ENCODE measurements around the gene BMAL2. TPM values are rescaled to one million over a fixed set of nuclear protein-coding genes. Genes with fewer than 3 reads are reported as not detected.

BMAL2 gene
- total RNA-seq, 1 donor from 2014 or later: 8.0 TPM

GRCh38 chr12:27351476-27351875 is 18.8 kb downstream of the BMAL2 start:
- no peak for TF ChIP-seq CTCF (conservative IDR thresholded peaks at IDR 0.05)
- DNase-seq (ENCODE audit: low read depth, low spot score): no peak
- Mint-ChIP-seq H3K4me3 (no peak overlapping the region), H3K27me3 (ENCODE audit: low read depth) (no peaks in the 10 kb centered on the region), H3K9me3 (peaks cover 2% of the 10 kb centered on the region), H3K27ac (ENCODE audit: unreplicated experiment) (no peak overlapping the region), H3K36me3 (ENCODE audit: low read depth) (no peaks in the 10 kb centered on the region), H3K4me1 (no peaks in the 10 kb centered on the region)

GRCh38 chr12:27355486-27355885 is 22.9 kb downstream of the BMAL2 start:
- no peaks in the 10 kb centered on the region for H3K4me1 Mint-ChIP-seq
- no peak overlapping the region for H3K27ac Mint-ChIP-seq (ENCODE audit: unreplicated experiment)
- no peak overlapping the region for H3K4me3 Mint-ChIP-seq
- no peak for TF ChIP-seq CTCF (conservative IDR thresholded peaks at IDR 0.05)
- H3K9me3 Mint-ChIP-seq: no peaks in the 10 kb centered on the region
- H3K27me3 Mint-ChIP-seq (ENCODE audit: low read depth): no peaks in the 10 kb centered on the region
- no peaks in the 10 kb centered on the region for H3K36me3 Mint-ChIP-seq (ENCODE audit: low read depth)
- no peak for DNase-seq (ENCODE audit: low read depth, low spot score)

- no peak overlapping the region for H3K27ac Mint-ChIP-seq (ENCODE audit: unreplicated experiment)
- TF ChIP-seq CTCF (conservative IDR thresholded peaks at IDR 0.05): no peak
- H3K4me1 Mint-ChIP-seq: no peaks in the 10 kb centered on the region
- no peaks in the 10 kb centered on the region for H3K9me3 Mint-ChIP-seq
- no peaks in the 10 kb centered on the region for H3K27me3 Mint-ChIP-seq (ENCODE audit: low read depth)
- H3K4me3 Mint-ChIP-seq: no peak overlapping the region
- no peak for DNase-seq (ENCODE audit: low read depth, low spot score)
- no peaks in the 10 kb centered on the region for H3K36me3 Mint-ChIP-seq (ENCODE audit: low read depth)
These were observed 23.3 kb downstream of the BMAL2 start for GRCh38 chr12:27355979-27356378.

- DNase-seq (ENCODE audit: low read depth, low spot score): no peak
- no peaks in the 10 kb centered on the region for H3K4me1 Mint-ChIP-seq
- no peak overlapping the region for H3K27ac Mint-ChIP-seq (ENCODE audit: unreplicated experiment)
- no peaks in the 10 kb centered on the region for H3K27me3 Mint-ChIP-seq (ENCODE audit: low read depth)
- no peaks in the 10 kb centered on the region for H3K36me3 Mint-ChIP-seq (ENCODE audit: low read depth)
- no peak overlapping the region for H3K4me3 Mint-ChIP-seq
- no peak for TF ChIP-seq CTCF (conservative IDR thresholded peaks at IDR 0.05)
- H3K9me3 Mint-ChIP-seq: no peaks in the 10 kb centered on the region
These were observed 27.1 kb downstream of the BMAL2 start for GRCh38 chr12:27359578-27360340.

GRCh38 chr12:27361372-27361771 is 28.7 kb downstream of the BMAL2 start:
- Mint-ChIP-seq H3K36me3 (ENCODE audit: low read depth) (no peaks in the 10 kb centered on the region), H3K27ac (ENCODE audit: unreplicated experiment) (no peak overlapping the region), H3K4me1 (no peaks in the 10 kb centered on the region), H3K27me3 (ENCODE audit: low read depth) (no peaks in the 10 kb centered on the region), H3K9me3 (no peaks in the 10 kb centered on the region), H3K4me3 (no peak overlapping the region)
- DNase-seq (ENCODE audit: low read depth, low spot score): no peak
- no peak for TF ChIP-seq CTCF (conservative IDR thresholded peaks at IDR 0.05)

All from neural crest cell (in vitro differentiated cells).